ENCODE results near the gene MRPL43.
"Not testable (repeated sequence)": the region's sequence is repeated elsewhere in the genome, so short reads cannot be mapped to it uniquely, and the experiment has no call there.

Gene MRPL43

GRCh38 chr10:100981178-100981772, 6.0 kb downstream of the MRPL43 start:
- no peak for DNase-seq

DNA sequence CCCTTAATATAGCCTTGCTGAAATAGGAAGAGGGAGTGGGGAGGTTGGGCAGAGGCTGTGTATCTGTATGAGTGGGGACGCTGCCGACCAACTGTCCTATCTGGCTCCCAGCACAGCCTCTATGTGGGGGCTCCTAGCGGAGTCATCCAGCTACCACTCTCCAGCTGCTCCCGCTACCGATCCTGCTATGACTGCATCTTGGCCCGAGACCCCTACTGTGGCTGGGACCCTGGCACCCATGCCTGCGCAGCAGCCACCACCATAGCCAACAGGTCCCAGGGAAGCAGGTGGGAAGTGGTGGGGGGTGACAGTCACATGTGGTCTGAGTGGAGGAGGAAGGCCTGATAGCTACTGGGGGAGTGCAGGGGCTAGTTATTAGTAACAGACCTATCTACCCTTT, 6.6 kb downstream of the MRPL43 start:
- DNase-seq, result no peak

DNA sequence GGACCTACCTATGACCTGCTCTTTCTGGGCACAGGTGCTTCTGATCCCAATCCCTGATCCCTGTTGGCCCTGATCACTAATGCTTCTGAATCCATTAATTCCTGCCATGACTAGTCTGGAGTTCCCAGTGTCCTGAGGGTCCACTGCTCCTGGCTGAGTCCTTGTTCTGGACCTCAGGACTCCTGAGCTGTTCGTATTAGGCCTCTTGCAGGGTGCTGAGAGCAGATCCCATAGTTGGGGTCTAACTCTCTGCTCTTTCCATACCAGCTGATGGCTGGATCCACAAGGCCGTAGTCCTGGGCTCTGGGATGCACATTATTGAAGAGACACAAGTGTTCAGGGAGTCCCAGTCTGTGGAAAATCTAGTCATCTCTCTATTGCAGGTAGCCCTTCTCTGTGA, 7.0 kb downstream of the MRPL43 start:
- no peak for DNase-seq

DNA sequence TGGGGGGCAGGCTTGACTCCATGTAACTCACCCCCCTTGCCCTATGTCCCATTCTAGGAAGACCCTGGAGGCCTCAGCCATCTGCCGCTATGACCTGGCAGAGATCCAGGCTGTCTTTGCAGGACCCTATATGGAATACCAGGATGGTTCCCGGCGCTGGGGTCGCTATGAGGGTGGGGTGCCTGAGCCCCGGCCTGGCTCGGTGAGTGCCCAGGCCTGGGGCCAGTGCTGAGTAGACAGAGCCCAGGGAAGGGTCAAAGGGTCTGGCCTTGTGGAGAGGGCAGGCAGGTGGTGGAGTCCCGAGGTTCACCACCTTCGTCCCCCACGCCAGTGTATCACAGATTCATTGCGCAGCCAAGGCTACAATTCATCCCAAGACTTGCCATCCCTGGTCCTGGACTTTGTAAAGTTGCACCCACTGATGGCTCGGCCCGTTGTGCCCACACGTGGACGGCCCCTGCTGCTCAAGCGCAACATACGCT, 7.5 kb downstream of the MRPL43 start:
- no peak for DNase-seq

DNA sequence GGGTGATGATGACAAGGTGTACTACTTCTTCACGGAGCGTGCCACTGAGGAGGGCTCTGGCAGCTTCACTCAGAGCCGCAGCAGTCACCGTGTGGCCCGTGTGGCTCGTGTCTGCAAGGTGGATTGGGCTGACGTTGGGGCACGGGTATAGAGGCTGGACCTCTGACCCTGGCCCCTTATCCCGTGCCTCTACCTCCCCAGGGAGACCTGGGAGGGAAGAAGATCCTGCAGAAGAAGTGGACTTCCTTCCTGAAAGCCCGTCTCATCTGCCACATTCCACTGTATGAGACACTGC, 8.4 kb downstream of the MRPL43 start:
- no peak for DNase-seq

DNA sequence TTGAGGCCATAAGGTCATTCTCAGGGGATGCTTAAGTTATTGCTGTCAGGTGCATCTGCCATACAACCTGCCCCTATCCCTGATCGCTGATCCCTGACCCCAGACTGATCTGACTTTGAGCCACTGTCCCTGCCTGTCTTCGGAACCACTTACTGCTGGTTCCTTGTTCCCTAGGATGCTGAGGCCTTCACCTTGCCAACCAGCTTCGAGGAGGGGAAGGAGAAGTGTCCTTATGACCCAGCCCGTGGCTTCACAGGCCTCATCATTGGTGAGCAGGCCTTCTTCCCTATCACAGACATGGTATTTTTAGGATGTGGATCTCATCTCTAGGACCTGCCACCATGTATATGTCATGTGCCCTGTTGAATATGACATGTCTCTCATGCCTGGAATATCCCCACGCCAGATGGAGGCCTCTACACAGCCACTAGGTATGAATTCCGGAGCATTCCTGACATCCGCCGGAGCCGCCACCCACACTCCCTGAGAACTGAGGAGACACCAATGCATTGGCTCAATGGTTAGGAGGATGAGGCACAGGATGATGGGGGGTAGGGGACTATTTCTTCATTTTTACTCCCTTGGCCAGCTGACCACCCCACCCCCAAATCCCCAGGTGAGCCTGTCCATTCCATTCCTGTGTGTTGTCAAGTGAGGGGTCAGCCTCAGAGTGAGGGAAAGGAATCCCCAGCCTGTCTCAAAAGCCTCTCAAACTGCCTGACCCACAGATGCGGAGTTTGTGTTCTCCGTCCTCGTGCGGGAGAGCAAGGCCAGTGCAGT, 9.0 kb downstream of the MRPL43 start:
- no peak for DNase-seq

- no peak for DNase-seq
These were observed 9.9 kb downstream of the MRPL43 start for GRCh38 chr10:100977436-100977835.

GRCh38 chr10:100976906-100977305, 10.4 kb downstream of the MRPL43 start:
- DNase-seq, result no peak

GRCh38 chr10:100975397-100975796, 11.9 kb downstream of the MRPL43 start:
- DNase-seq, result not testable (repeated sequence)

DNA sequence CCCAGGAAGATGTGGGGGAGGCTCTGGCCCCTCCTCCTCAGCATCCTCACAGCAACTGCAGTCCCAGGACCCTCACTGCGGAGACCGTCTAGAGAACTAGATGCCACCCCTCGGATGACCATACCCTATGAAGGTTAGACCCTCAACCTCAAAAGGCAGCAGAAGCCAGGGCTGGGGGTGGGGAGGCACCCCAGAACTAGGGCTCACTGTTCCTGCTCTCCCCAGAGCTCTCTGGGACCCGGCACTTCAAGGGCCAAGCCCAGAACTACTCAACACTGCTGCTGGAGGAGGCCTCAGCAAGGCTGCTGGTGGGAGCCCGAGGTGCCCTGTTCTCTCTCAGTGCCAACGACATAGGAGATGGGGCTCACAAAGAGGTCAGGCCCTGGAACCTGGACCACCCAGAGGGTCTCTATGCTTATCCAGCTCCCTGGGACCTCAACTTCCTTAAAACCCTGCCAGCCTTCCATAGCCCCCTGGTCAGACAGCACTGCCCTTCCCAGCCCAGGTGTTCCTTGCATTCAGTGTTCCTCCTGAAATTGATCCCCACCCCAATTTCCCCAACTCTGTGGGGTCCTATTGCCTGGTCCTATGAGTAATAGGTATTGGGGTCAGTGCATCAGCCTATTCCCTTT, 14.3 kb downstream of the MRPL43 start:
- DNase-seq, result no peak

DNA sequence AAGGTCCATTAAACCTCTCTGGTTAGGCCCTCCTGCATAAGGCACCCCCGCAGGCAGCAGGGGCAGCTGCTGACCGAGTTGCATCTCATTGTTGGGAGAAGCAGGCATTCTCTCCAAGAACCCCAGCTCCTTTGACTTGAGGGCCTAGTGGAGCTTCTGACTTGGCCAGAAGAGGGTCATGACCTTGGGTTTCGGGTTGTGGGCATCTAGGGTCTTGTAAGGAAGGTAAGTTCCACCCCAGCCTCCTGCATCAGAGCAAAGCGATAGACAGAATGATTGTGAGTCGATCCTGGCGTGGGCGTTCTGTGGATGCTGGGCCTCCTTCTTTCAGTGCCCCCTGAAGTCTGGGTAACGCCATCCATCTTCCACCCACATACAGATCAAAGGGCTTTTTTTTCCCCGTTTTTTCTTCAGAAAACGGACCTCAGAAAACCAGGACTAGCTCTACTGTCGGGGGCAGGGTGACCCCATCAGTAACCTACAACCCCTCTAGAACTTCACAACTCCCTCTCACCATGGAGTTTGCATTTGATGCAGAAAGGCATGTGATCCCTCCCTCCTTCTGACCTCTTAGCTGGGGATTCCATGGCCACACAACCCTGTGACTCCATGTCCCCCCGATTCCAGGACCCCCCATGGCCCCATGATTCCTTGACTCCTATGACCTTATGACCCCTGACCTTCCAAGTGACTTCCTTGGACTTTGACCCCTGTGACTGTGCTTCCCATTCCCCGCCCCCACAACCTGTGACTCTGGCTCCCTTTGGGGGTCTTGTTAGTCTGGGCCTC, 15.0 kb downstream of the MRPL43 start:
- no peak for DNase-seq

DNA sequence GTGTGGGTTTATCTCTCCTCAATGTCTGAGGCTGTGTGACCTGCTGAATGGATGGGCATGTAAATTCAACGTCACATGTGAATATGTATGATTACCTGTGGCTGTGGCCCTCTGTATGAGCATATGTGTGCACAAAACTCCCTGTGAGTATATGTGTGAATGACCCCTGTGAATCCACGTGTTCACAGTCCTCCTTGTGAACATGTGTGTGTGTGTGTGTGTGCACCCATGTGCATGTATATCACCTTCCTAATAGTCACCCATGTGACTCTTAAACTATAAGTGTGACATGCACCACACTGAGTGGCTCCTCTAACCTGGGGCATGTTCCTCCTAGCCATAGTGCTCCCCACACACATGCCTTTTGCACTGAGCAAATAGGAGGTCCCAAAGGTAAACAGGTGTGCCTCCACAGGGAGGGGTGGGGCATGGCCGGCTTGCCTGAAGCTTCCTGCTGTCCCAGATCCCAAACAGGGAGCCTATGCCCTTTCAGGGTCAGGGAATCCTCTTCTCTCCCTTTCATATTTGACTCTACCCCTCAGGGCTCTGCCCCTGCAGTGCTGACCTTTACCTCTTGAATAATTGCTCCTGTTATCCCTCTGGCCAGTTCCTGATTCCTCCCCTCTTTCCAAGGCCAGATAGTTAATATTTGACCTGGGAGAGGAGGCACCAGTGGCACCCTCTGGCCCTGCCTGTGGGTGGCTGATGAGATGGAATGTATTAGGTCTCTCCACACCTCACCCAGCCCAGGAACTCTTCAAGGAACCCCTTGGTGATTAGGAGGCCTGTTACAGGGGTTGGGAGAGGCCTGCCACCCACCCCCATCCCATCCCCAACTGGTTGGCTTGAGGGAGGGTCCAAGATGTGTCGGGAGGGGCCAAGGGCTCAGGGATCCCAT, 16.1 kb downstream of the MRPL43 start:
- no peak for DNase-seq

GRCh38 chr10:100970076-100970913, 17.0 kb downstream of the MRPL43 start:
- DNase-seq, result peak; percentile 34

- DNase-seq, result peak; percentile 34
These were observed 17.9 kb downstream of the MRPL43 start, which contains the start of gene SEMA4G for GRCh38 chr10:100969187-100970075. Gene SEMA4G, plus strand, starts transcription at chr10:100969504. Its CDS starts 3,409 bp downstream, at chr10:100972913.

- DNase-seq, result no peak
These were observed 18.5 kb downstream of the MRPL43 start for GRCh38 chr10:100968863-100969186.

- no peak for DNase-seq
These were observed 19.1 kb downstream of the MRPL43 start for GRCh38 chr10:100968062-100968736.

- DNase-seq, result no peak
These were observed 20.0 kb downstream of the MRPL43 start for GRCh38 chr10:100967332-100967731.

DNA sequence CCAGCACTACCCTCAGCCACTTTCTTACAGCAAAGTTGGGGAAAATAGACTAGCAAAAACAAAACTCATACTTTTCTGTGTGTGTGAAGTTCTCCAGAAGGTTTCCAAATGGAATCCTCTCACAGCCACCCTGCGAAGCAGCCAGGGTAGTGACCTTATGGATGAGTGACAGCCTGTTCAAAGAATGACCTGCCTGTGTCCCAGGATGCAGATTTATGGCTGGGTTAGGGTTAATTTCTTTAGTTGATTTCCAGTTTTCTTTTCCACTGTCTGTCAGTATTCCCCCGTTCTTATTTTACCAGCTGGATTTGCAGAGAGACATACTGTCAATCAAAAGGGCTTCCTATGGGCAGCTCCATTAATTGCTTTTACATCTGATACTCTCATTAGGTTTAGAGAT, 20.4 kb downstream of the MRPL43 start:
- no peak for DNase-seq

DNA sequence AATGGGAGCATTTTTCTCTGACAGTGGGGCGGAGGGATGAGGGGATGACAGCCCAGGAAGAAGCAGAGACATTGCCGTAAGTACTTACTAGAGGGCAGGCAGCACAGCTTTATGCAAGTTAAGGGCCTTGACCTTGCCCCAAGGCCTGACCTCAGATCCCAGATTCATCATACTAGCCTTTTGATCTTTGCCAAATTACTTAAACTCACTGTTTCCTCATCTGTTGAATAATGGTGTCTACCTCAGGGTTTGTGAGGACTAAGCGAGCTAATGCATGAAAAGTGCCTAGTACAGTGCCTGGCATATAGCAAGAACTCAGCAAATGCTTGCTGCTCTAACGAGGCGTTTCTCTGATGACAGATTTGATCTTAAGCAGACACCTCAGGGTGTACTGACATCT, 21.5 kb downstream of the MRPL43 start:
- no peak for DNase-seq

DNA sequence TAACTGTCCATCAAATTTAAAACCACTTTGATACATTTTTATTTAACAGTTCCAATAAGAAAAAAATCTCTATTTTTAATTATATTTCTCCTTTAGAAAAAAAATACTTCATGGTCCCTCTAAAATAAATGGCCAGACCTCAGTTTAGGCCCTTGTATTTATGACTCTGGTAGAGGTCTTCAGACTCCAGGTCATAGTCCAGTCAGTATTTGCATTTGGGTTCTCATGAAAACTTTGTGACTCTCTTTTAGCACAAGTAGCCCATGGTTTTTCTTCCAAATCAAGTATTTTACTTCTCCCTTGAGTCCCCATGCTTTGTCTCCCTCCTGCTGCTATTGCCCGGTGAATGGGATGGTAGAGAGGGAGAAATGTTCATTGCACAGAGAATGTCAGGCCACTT, 23.5 kb downstream of the MRPL43 start:
- DNase-seq, result no peak
